SW480 (cell line): ENCODE measurements around the gene DNAJC4.
A peak's percentile ranks its signal among the peaks of the same experiment; 100 is the strongest.

Source experiments
- DNase-seq: peaks from one replicate; pipeline ENCODE4 v3.0.0-alpha.2; 2016; ENCODE audit warnings: low spot score

DNAJC4 gene

DNA sequence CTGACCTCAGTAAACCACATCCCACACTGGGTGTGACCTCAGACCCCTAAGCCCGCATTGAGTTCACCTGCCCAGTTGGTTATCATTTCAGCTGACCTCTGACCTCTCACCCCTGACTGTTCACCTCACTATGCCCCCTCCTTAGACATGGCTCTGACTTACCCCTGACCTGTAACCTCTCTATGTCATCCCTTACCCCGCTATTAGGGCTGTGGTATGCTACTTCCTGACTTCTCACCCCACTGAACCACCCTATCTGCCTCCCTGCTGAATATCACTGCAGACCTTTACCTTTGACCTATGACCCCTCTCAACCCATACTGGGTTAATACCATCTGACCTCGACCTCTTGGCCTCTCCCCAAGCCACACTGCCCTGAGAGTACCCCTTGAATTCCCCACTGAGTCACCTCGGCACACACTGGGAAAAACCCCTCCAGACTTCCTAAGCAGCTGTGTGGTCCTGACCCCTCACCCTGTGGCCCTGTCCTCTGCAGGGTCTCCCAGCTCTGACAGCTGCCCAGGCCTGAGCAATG lies 29.3 kb downstream of the DNAJC4 start:
- DNase-seq = no peak

DNA sequence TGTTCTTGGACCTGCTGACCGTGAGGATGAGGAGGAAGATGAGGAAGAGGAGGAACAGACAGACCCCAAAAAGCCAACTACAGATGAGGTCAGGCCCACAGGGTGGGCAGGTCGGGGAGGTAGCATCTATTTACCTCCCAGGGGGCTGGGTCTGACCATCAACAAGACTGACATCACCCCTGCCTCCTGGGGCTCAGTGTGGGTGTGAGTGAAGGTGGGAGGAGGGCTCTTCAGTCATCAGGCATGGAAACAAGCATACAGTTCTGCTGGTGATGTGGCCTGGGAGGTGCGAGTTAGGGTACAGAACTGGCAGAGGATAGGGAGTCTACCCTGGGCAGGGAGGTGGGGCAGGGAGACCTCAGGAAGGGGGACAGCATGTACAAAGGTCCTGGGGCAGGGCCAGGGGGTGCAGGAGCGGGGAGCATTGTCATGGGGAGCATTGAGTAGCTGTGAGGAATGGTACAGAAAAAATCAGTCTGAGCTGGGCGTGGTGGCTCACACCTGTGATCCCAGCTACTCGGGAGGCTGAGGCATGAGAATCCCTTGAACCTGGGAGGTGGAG lies 29.9 kb downstream of the DNAJC4 start:
- DNase-seq = no peak

DNA sequence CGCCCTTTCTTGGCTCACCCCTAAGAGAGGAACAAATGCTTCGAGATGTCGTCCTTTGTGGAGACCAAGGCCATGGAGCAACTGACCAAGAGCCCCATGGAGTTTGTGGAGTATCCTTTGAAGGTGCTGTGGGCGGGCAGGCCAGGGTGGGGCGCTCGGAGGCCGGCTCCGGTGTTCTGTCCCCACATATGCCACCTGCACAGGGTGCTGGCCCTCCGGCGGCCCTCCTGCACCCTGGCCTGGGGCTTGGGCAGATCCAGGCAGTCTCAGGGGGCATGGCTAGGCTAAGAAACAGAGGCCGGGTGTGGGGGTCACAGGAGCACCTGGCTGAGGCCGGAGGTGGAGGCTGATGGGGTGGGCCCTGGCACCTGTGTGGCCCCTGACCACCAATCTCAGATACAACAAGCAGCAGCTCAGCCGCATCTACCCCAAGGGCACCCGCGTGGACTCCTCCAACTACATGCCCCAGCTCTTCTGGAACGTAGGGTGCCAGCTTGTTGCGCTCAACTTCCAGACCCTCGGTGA lies 31.3 kb downstream of the DNAJC4 start:
- no peak for DNase-seq

DNA sequence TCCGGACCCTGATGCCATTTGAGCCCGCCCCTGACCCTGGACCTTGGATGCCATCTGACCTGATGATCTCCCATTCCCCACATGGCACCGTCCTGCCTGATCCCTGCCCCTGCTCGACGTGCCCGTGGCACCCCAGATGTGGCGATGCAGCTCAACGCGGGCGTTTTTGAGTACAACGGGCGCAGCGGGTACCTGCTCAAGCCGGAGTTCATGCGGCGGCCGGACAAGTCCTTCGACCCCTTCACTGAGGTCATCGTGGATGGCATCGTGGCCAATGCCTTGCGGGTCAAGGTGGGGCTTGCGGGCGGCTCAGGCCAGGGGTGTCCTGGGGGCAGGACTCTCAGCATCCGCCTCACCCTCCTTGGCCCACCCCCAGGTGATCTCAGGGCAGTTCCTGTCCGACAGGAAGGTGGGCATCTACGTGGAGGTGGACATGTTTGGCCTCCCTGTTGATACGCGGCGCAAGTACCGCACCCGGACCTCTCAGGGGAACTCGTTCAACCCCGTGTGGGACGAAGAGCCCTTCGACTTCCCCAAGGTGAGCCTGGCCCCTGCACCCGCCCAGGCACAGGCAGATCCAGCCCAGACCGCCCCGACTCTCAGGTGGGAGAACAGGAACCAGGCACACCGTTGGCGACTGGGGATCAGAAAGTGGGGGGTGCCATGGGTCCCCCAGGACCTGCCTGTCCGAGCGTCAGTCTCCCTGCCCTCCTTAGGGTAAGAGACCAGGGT lies 32.1 kb downstream of the DNAJC4 start:
- no peak for DNase-seq

DNA sequence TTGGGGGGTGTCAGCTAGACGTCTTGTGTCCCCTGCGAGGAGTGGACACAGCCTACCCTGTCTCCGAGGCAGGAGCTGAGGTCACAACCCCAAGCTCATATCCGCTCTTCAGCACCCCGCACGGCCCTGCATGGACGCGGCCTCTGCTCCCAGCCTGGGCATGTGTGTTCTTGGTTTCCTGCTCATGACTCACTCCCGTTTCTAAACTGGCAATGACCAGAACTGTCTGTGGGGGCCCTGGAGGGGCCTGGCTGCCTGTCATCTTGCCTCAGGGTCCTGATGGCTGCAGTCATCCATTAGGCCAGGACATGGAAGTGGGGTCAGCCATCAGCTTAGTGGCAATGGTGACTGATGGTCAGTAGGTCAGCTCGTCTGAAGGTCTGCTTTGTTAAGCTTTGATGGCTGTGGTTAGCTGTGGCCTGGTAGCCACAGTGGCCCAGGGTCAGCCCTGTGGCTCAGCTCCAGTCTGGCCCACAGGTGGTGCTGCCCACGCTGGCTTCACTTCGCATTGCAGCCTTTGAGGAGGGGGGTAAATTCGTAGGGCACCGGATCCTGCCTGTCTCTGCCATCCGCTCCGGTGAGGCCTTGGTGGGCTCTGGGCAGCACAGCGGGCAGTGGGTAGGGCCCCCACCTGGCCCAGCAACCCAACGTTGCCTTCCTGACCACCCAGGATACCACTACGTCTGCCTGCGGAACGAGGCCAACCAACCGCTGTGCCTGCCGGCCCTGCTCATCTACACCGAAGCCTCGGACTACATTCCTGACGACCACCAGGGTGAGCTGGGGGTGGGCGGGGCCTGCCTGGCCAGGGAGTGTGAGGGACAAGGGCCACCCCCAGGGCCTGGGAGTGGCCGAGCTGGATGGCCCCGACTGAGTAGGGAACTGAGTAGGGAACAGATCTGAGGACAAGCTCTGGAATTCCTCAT lies 32.9 kb downstream of the DNAJC4 start:
- DNase-seq = no peak

DNA sequence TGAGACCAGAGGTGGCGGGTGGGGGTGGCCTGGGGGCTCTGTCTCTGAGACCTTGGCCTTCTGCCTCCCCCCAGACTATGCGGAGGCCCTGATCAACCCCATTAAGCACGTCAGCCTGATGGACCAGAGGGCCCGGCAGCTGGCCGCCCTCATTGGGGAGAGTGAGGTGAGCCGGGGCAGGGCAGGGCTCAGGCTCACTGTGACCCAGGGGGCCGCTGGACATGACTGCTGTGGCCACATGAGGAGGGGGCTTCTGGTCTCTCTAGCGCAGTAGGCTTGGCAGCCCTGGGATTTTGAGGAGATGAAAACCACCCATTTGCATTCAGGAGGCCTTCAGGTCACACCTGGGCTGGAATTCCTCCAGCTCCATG lies 33.6 kb downstream of the DNAJC4 start:
- DNase-seq = no peak

DNA sequence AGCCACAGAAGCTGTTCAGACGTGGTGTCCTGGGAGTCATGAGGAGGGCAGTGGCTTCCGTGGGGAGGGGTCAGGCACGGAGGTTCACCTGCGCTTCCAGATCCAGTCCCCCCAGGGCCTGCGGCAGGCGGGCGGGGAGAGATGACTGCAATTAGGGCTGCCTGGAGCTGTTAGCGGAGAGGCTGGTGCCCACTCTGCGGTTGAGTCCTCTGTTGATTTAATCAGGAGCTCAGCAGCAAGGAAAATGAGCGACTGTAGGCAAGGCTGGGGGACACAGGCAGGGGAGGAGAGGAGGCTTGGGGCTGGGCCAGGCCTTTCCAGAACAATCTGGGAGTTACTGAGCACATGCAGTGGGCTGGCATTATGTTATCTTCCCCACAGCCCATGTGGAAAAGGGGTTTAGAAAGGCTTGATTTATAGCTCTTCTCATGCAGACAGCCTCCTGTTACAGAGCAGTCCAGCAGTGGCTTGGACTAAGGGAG lies 34.1 kb downstream of the DNAJC4 start:
- no peak for DNase-seq

DNA sequence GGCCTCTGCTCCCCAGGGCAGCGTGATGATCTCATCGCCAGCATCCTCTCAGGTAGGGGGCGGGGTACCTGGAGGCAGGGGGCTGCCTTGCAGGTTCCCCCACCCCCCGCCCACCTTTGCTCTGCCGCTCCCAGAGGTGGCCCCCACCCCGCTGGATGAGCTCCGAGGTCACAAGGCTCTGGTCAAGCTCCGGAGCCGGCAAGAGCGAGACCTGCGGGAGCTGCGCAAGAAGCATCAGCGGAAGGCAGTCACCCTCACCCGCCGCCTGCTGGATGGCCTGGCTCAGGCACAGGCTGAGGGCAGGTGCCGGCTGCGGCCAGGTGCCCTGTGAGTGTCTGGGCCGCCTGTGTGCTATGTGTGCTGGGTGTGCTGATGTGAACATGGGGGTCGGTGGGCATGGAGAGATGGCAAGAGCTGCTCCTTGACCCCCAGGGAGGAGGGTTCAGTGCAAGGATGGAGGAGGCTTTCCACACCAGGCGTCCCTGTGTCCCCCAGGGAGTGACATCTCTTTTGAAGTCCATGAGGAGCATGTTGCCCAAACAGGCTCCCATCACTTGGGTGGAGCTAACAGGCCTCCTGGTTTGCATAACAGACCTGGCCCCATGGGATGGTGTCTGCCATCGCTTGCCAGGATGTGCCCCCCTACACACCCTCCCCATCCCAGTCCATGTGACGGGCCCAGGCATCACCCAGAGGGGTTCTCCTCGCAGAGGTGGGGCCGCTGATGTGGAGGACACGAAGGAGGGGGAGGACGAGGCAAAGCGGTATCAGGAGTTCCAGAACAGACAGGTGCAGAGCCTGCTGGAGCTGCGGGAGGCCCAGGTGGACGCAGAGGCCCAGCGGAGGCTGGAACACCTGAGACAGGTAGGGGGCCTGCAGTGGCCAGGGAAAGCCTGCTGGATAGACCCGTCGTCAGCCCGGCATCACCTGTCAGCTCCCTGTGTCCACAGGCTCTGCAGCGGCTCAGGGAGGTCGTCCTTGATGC lies 35.1 kb downstream of the DNAJC4 start:
- DNase-seq = no peak

DNA sequence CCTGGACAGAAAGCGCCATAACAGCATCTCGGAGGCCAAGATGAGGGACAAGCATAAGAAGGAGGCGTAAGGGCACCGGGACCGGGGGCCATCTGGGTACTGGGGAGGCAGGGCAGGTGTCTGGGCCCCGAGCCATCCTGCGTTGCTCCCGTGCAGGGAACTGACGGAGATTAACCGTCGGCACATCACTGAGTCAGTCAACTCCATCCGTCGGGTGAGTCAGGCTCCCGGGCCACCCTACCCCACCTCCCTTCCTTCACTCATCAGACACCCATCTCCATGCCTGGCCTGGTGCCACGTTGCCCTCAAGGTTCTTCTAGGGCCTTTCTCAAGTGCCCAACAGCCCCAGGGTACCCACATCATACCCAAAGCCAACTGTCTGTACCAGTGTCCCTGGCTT lies 36.0 kb downstream of the DNAJC4 start:
- DNase-seq = no peak

DNA sequence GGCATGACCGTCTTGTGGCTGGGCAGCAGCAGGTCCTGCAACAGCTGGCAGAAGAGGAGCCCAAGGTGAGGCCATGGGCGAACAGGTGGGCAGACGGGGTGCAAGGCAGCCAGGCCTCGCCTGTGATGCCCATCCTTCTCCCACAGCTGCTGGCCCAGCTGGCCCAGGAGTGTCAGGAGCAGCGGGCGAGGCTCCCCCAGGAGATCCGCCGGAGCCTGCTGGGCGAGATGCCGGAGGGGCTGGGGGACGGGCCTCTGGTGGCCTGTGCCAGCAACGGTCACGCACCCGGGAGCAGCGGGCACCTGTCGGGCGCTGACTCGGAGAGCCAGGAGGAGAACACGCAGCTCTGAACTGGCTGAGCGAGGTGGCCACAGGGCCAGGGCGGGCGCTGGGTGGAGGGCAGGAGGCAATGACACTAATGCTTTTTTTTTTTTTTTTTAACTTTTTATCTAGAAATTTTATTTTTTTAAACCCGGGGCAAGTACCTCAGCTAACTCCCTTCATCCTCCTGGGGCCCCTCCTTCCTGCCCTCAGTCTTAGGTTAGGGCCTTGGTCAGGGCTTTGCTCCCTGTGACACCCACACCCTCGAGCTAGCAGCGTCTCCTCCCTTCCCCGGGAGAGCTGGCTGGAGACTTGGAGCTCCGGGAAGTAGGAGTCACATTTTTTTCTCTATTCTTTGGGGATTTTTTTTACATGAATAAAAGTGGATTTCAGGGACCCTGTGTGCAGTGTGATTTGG lies 37.0 kb downstream of the DNAJC4 start:
- no peak for DNase-seq

DNA sequence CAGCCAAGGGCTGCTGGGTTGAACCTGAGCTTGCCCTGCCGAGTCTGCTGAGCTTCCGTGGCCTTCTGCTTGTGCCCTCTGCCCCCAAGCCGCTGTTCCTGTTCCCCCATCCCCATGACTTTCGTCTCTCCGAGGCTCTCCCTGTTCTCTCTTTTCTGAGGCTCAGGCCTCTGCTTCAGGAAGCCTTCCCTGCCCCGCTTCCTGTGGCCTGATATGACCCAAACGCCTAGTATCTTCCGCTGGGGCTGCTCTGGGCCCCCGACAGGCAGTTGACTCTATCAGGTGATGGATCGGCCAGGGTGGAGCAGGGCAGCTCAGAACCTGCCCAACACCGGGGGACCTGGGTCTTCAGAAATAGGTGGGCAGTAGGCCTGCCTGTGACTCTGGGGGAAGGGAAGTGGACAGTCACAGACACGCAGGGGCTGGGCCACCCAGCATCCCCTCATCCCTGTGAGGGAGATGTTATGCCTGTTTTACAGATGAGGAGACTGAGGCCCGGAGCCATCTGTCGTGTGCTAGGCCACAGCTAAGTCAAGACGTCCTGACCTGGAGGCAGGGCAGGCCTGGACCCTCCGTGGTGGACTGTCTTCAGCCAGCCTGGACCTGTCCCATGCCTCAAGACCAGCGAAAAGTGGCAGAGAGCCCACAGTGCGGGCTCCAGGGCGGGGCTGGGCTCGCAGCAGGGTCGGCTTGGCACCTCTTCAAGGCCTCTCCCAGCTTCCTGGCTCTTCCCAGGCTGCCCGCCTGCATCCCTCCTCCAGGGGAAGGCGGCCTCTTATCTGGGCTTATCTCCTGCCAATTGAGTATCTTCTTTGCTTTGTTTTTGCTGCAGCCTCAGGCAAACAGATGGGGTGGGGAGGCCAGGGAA lies 37.9 kb downstream of the DNAJC4 start:
- peak; percentile 50 for DNase-seq

DNA sequence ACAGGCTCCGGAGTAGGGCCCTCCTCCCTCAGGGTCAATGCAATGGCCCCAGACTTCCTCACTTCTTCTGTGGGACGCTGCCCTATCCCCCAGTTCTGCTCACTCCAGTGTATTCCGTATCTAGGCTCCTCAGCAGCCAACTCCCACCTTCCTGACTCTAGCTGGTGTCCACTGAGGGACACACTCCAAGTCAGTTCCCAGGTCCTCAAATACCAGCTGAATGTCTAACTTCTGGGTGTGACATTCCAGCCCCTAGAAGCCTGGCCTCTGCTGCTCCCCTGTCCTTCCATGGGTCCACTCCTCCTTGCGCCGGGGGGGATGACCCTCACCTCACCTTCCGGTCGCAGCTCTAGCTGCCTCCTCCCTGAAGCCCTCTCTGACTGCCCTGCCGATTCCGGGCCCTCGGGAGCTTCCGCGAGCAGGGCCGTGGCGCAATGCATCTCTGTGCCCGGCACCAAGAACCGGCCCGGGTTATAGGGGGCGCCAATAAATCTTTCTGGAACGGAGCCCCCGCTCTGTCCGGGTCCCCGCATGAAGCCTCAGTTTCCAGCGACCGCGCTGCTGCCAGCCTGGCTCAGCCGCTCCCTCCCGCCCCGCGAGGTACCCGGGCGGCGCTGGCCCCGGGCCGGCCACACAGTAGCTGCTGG lies 38.7 kb downstream of the DNAJC4 start:
- peak; percentile 78 for DNase-seq

DNA sequence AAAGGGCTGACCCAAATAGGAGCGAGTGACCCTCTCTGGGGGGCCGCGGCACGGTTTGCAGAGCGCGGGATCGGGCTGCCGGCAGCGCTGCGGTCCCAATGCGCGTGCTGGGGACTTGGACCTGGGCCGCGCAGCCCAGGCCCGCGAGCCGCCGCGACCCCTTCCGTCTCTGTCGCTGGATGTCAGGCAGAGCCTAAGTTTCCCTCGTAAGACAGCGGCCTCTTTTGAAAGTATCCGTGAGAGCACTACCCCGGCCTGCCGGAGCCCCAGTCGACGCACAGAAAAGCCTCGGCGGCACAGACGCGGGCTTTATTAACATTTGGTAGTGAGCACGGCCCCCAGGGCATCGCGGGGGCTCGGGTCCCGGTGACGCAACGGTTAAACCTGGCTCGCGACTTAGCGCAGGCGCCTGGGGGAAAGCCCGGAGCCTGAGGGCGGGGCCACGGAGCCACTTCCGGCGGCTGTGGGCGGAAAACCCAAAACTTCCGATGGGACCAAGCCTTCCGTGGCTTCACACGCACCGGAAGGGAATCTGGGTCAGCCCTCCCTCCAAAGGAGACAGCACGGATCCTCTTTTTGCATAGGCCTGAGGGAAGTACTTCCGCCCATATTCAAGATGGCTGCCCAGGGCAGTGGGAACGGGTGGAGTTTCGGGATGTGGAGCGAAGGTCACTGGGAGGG lies 39.3 kb downstream of the DNAJC4 start:
- peak; percentile 100 for DNase-seq

DNA sequence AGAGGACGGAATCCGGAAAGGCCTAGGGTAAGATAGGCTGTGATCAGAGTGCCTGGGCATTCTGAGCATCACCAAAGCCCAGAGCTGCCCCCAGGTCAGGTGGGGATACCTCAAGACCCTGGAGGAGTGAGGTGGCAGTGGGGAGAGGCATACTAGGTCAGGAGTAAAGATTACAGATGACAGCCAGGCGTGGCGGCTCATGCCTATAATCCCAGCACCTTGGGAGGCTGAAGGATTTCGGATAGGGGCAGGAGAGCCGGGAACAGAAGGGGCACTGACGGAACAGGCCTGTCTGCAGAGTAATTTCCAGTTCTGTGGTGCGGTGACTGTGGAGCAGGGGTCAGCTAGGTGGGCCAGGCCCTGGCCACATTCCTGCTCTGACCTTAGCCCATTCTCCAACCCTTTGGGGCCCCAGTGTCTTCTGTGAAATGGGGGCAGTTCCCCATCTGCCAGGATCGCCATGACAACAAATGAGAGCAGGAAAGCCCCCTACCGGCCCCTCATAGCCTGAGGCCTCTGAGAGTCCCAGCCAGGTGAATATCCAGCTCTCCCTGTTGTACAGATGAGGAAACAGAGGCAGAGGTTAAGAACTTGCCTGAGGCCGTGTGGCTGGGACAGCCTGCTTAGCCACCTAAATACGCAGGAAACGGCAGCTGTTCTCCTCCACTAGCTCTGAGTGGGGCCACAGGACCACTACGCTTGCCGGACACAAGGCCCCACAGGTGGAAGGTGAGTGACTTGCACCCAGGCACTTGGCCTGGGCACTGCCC lies 44.9 kb downstream of the DNAJC4 start:
- no peak for DNase-seq

DNA sequence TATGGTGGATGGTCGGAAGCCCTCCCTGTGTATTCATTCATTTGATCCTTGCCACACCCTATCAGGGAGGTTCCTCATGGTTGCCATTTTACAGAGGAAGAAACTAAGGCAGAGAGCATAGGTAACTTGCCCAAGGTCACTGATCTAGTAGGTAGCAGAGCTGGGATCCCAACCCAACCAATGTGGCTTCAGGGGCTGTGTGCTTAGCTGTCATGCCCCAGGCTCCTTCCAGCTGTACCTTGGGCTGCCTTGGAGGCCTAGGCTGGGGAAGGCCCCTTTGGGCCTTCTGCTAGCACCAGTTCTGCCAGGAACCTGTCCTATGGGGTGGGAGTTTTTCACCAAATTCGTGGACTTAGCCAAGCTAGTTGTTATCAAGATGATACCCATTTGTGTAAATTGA lies 45.5 kb downstream of the DNAJC4 start:
- DNase-seq = no peak

DNA sequence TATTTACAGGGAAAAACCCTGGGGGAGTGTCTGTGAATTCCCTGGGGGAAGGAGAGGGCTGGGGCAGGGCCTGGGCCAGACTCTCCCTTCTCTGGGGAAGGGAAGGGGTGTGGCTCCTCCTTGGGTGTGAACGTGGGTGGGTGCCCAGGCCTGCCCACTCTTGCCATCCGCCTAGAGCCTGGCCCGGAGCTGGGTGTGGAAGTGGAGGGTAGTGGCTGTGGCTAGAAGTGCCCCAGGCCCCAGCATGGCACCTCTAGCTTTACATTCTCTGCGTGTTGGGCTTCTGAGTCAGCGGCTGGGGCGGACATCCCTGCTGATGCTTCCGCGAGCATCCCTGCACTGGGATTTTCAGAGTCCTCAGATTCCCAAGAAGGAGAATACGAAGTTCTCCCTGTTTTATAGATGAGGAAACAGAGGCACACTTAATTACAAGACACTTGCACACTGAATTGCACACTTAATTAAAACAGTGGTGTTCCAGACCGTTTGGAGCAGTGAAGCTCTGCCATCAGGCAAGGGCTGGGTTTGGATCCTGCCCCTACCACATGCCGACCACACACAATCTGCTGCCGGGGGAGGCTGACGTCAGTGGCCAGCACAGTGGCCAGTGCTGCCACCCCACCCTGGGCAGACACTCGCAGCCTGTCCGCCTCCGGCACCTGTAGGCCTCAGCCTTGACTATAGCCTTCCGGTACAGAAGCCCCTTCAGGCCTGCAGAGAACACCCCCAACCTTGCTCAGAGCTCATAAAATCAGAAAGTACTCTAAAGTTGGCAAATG lies 46.5 kb downstream of the DNAJC4 start:
- peak; percentile 93 for DNase-seq
